ENCODE results near the gene SLC6A6. TPM values are rescaled to one million over a fixed set of nuclear protein-coding genes. Genes with fewer than 3 reads are reported as not detected.
A peak's percentile ranks its signal among the peaks of the same experiment; 100 is the strongest.

The SLC6A6 gene
- polyA plus RNA-seq, 1 of the 3 experiments (the other 2 are of a cell fraction): 19.1 TPM

DNA sequence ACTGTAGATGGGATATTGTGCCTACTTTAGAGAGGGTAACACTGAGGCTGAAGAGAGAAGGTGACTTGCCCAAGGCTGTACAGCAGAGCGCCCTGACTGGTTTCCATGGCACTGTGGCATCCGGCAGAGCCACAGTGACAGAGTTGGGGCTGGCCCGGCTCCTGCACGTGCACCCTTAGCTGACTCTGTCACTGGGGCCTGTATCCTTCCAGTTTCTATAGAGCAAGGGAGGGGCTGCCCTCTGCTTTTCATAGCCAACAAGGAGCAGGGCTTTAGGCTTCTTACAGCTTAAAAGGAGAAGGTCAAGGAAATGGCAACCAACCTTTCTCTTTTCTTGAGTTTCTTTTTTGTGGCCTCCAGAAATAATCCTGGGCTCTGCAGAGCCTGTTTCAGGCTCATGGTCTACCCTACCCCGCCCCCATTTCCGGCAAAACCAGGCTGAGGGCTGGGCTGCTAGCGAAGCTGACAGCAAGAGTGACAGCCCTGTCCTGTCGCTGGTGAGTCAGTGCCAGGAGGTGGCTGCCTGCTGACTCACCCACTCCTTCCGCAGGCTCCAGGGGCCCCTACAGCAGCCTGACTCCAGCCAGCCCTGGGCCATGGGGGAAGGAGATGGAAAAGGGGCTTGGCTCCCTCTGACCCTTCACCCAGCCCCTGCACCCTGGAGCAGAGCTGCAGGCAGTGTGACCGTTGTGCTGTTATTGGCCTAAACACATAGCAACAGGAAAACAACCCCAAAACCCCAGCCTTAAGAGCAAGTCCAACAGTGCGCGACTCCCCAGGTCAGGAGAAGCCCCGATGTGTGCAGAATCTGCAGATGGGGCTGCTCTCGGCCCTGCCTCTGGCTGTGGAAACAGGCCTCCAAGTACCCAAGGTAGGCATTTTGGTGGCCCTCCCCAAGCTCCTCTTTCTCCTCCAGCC is 29.8 kb downstream of the SLC6A6 start (continued):
- TF ChIP-seq, protein P1, sequence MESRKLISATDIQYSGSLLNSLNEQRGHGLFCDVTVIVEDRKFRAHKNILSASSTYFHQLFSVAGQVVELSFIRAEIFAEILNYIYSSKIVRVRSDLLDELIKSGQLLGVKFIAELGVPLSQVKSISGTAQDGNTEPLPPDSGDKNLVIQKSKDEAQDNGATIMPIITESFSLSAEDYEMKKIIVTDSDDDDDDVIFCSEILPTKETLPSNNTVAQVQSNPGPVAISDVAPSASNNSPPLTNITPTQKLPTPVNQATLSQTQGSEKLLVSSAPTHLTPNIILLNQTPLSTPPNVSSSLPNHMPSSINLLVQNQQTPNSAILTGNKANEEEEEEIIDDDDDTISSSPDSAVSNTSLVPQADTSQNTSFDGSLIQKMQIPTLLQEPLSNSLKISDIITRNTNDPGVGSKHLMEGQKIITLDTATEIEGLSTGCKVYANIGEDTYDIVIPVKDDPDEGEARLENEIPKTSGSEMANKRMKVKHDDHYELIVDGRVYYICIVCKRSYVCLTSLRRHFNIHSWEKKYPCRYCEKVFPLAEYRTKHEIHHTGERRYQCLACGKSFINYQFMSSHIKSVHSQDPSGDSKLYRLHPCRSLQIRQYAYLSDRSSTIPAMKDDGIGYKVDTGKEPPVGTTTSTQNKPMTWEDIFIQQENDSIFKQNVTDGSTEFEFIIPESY (IDR thresholded peaks at IDR 0.05; ENCODE audit: borderline replicate concordance, low read depth): no peak
- TF ChIP-seq, protein P2, sequence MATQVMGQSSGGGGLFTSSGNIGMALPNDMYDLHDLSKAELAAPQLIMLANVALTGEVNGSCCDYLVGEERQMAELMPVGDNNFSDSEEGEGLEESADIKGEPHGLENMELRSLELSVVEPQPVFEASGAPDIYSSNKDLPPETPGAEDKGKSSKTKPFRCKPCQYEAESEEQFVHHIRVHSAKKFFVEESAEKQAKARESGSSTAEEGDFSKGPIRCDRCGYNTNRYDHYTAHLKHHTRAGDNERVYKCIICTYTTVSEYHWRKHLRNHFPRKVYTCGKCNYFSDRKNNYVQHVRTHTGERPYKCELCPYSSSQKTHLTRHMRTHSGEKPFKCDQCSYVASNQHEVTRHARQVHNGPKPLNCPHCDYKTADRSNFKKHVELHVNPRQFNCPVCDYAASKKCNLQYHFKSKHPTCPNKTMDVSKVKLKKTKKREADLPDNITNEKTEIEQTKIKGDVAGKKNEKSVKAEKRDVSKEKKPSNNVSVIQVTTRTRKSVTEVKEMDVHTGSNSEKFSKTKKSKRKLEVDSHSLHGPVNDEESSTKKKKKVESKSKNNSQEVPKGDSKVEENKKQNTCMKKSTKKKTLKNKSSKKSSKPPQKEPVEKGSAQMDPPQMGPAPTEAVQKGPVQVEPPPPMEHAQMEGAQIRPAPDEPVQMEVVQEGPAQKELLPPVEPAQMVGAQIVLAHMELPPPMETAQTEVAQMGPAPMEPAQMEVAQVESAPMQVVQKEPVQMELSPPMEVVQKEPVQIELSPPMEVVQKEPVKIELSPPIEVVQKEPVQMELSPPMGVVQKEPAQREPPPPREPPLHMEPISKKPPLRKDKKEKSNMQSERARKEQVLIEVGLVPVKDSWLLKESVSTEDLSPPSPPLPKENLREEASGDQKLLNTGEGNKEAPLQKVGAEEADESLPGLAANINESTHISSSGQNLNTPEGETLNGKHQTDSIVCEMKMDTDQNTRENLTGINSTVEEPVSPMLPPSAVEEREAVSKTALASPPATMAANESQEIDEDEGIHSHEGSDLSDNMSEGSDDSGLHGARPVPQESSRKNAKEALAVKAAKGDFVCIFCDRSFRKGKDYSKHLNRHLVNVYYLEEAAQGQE (IDR thresholded peaks at IDR 0.05; ENCODE audit: low read depth, low read length): no peak
- no peak for TF ChIP-seq SMC3 (IDR thresholded peaks at IDR 0.05; ENCODE audit: low read depth, low read length)
- peak; percentile 18; the same call in 1 of the 2 replicates for TF ChIP-seq ELF1 (IDR thresholded peaks at IDR 0.05)
- peak; percentile 60; the same call in 1 of the 2 replicates for TF ChIP-seq RXRA (IDR thresholded peaks at IDR 0.05; ENCODE audit: borderline replicate concordance, low read depth)
- TF ChIP-seq USF1 (IDR thresholded peaks at IDR 0.05; ENCODE audit: borderline replicate concordance, low read depth): no peak
- no peak for TF ChIP-seq RFX5 (IDR thresholded peaks at IDR 0.05; ENCODE audit: low read length)

- H3K4me3 ChIP-seq (ENCODE audit: low read depth in 2 of 2, low read length in 1 of 2): no peak overlapping the region
- peaks cover 26% of the 10 kb centered on the region for H3K79me2 ChIP-seq (ENCODE audit: insufficient read depth)
- H3F3A ChIP-seq (replicated peaks; ENCODE audit: insufficient read depth): peaks cover 13% of the 10 kb centered on the region
- H3K27ac ChIP-seq (ENCODE audit: low read depth in 2 of 2, low read length in 1 of 2): peak overlapping the region in 1 of 2 experiments; percentile 75; a peak in 1 of 4 replicates
- no peak overlapping the region; the same call in 1 of the 2 replicates for H3K4me2 ChIP-seq
- H2AFZ ChIP-seq (ENCODE audit: low read depth): no peak overlapping the region
- no peaks in the 10 kb centered on the region for H3K9me3 ChIP-seq
- POLR2A ChIA-PET: no interaction called here
- peaks cover 0 to 8% of the 10 kb centered on the region in 2 experiments for H3K36me3 ChIP-seq (replicated peaks in 1 of 2; ENCODE audit: control insufficient read depth in 1 of 2, insufficient read depth in 2 of 2, low read length in 1 of 2)
- no peaks in the 10 kb centered on the region for H3K9me2 ChIP-seq
- H3K4me1 ChIP-seq (ENCODE audit: control insufficient read depth in 1 of 2, insufficient read depth in 2 of 2, low read depth in 1 of 2, low read length in 1 of 2): peaks cover 34 to 53% of the 10 kb centered on the region in 2 experiments; a peak in 3 of 4 replicates
- no peaks in the 10 kb centered on the region for H3K27me3 ChIP-seq (ENCODE audit: insufficient read depth)
- no peak for DNase-seq
- CTCF ChIA-PET: interaction anchor here (1.7 to 2.0 kb wide), 2 partner anchors 172 to 230 kb away, joined by 6 to 8 read pairs; no protein-coding TSS in a partner anchor
- H3K9ac ChIP-seq: no peak overlapping the region
- H4K20me1 ChIP-seq (ENCODE audit: insufficient read depth): peaks cover under 1% of the 10 kb centered on the region; the same call in 1 of the 2 replicates
- TF ChIP-seq NFIC (IDR thresholded peaks at IDR 0.05; ENCODE audit: borderline replicate concordance) (no peak), POLR2AphosphoS5 (IDR thresholded peaks at IDR 0.05; ENCODE audit: low read depth, low read length) (no peak), SMC3 (IDR thresholded peaks at IDR 0.05; ENCODE audit: low read depth, low read length) (no peak), RFX5 (IDR thresholded peaks at IDR 0.05; ENCODE audit: low read length) (no peak), SIN3A (IDR thresholded peaks at IDR 0.05; ENCODE audit: borderline replicate concordance, low read depth, low read length) (no peak), YY1 (IDR thresholded peaks at IDR 0.05; ENCODE audit: low read depth) (no peak)
- 100% methylated on average over 1 of the region's 8 CpGs for WGBS (ENCODE audit: low lambda C conversion rate)
Measured at GRCh38 chr3:14433106-14433505, 30.7 kb downstream of the SLC6A6 start.

Measured in SK-N-SH (cell line).